Caco-2 (cell line): ENCODE results near the gene PCDH15. TPM values are rescaled to one million over a fixed set of nuclear protein-coding genes. Genes with fewer than 3 reads are reported as not detected.

Source experiments
- BruUV-seq: library from RNA; stranded (reverse); fragments of 400-500 nt; replicated peaks from 2 replicates; lab custom pipeline; 2021; lab: Mats Ljungman, UMichigan
- CTCF ChIA-PET: fragments of 300-600 bp; sonication (Branson Sonifier 250); formaldehyde crosslinking; loops from one replicate; lab custom pipeline; 2022; ENCODE audit warnings: antibody characterized with exemption; lab: Charles Lee
- POLR2A ChIA-PET: fragments of 300-600 bp; sonication (Branson Sonifier 250); formaldehyde crosslinking; loops from one replicate; lab custom pipeline; 2022; ENCODE audit warnings: antibody characterized with exemption; lab: Charles Lee
- DNase-seq, 2 experiments: peaks; one replicate each; pipeline versions ENCODE4 v3.0.0 to v3.0.0-alpha.2; 2020 to 2022
- H3K27me3 ChIP-seq: replicated peaks from 2 replicates; pipeline ENCODE4 v1.6.0; 2011; ENCODE audit warnings: low read length; ENCODE audit not compliant: control insufficient read depth, insufficient read depth
- H3K36me3 ChIP-seq: 2 replicates; pipeline ENCODE4 v1.5.1; 2011; ENCODE audit warnings: low read length; ENCODE audit not compliant: control insufficient read depth, insufficient read depth
- H3K4me1 ChIP-seq: fragments of 250-450 bp; sonication (Bioruptor Pico); 2 replicates; pipeline ENCODE4 v1.5.1; 2020; ENCODE audit warnings: mild to moderate bottlenecking
- H3K4me3 ChIP-seq: 2 replicates; pipeline ENCODE4 v1.5.1; 2011; ENCODE audit warnings: low read depth, mild to moderate bottlenecking, control low read depth, low read length
- H3K9me3 ChIP-seq: fragments of 250-450 bp; sonication (Bioruptor Pico); 2 replicates; pipeline ENCODE4 v1.5.1; 2020; ENCODE audit warnings: mild to moderate bottlenecking, moderate library complexity
- H3K27ac Mint-ChIP-seq: one replicate; pipeline ENCODE4 v1.8.0; 2022; ENCODE audit warnings: mixed read lengths; ENCODE audit not compliant: unreplicated experiment
- H3K27me3 Mint-ChIP-seq: one replicate; pipeline ENCODE4 v1.8.0; 2022; ENCODE audit warnings: mixed read lengths; ENCODE audit not compliant: insufficient read depth, unreplicated experiment
- H3K36me3 Mint-ChIP-seq: one replicate; pipeline ENCODE4 v1.8.0; 2022; ENCODE audit warnings: mild to moderate bottlenecking, mixed read lengths; ENCODE audit not compliant: insufficient read depth, unreplicated experiment
- H3K4me1 Mint-ChIP-seq: one replicate; pipeline ENCODE4 v1.8.0; 2022; ENCODE audit warnings: low read depth, mixed read lengths; ENCODE audit not compliant: unreplicated experiment
- H3K4me3 Mint-ChIP-seq: one replicate; pipeline ENCODE4 v1.8.0; 2022; ENCODE audit warnings: mild to moderate bottlenecking, moderate library complexity, mixed read lengths; ENCODE audit not compliant: unreplicated experiment
- H3K9me3 Mint-ChIP-seq: one replicate; pipeline ENCODE4 v1.8.0; 2022; ENCODE audit warnings: mixed read lengths; ENCODE audit not compliant: unreplicated experiment
- intact Hi-C: fragments of 100-400 bp; cut with micrococcal nuclease; formaldehyde crosslinking; loops from one replicate; pipeline ENCODE4 v1.10.0; 2022; ENCODE audit not compliant: unreplicated experiment
- total RNA-seq: library from RNA; stranded (reverse); gene quantifications from 2 replicates; pipeline ENCODE4 v1.2.3, GENCODE V29; 2022
- TF ChIP-seq, protein P1 (sequence below), 2 experiments: fragments of 200-600 bp in 1 of 2; IDR thresholded peaks; 1 replicate in 1 of 2; 2 replicates in 1 of 2; pipeline versions ENCODE4 v1.5.1 to v1.8.0; 2011 to 2022; ENCODE audit warnings: antibody characterized with exemption in 1 of 2, control low read depth in 1 of 2, inconsistent platforms in 1 of 2, low read depth in 1 of 2, low read length in 1 of 2, mild to moderate bottlenecking in 1 of 2, moderate library complexity in 1 of 2; ENCODE audit not compliant: insufficient read depth in 1 of 2, severe bottlenecking in 1 of 2, unreplicated experiment in 1 of 2

PCDH15 gene
- total RNA-seq, 1 experiment from 2014 or later: 0.02 TPM

DNA sequence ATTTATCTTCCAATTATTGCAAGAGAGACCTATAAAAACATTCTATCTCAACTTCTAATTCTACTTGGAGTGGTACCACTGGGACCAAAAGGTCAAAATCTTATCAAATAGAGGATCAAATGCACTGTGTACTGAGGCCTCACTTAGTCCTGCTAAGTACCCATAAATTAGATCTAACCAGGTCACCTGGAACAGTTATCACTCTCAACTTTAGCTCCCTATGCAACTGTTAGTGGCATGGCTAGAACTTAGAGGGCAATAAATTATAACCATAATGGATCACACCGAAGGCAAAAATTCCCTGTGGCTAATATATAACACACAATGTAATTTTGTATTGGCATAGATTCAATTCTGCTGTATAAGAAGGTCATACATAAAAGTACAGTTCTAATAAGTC lies 428.9 kb downstream of the PCDH15 start:
- ChIA-PET POLR2A (no interaction called here), CTCF (no interaction called here)
- H3K4me1 ChIP-seq: no peaks in the 10 kb centered on the region
- no peaks in the 10 kb centered on the region for H3K27me3 ChIP-seq
- no peak for DNase-seq
- TF ChIP-seq, protein P1, sequence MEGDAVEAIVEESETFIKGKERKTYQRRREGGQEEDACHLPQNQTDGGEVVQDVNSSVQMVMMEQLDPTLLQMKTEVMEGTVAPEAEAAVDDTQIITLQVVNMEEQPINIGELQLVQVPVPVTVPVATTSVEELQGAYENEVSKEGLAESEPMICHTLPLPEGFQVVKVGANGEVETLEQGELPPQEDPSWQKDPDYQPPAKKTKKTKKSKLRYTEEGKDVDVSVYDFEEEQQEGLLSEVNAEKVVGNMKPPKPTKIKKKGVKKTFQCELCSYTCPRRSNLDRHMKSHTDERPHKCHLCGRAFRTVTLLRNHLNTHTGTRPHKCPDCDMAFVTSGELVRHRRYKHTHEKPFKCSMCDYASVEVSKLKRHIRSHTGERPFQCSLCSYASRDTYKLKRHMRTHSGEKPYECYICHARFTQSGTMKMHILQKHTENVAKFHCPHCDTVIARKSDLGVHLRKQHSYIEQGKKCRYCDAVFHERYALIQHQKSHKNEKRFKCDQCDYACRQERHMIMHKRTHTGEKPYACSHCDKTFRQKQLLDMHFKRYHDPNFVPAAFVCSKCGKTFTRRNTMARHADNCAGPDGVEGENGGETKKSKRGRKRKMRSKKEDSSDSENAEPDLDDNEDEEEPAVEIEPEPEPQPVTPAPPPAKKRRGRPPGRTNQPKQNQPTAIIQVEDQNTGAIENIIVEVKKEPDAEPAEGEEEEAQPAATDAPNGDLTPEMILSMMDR (IDR thresholded peaks at IDR 0.05; ENCODE audit: insufficient read depth in 1 of 2, low read depth in 1 of 2, low read length in 1 of 2, severe bottlenecking in 1 of 2, unreplicated experiment in 1 of 2): no peak
- H3K36me3 ChIP-seq: no peaks in the 10 kb centered on the region
- Mint-ChIP-seq H3K27ac (no peak overlapping the region), H3K36me3 (no peaks in the 10 kb centered on the region), H3K27me3 (peaks cover 2% of the 10 kb centered on the region), H3K4me3 (no peak overlapping the region), H3K9me3 (no peaks in the 10 kb centered on the region), H3K4me1 (no peaks in the 10 kb centered on the region)
- no peaks in the 10 kb centered on the region for H3K9me3 ChIP-seq
- intact Hi-C loops: no loop called here
- no peak overlapping the region for H3K4me3 ChIP-seq
- no TSS peak for BruUV-seq

DNA sequence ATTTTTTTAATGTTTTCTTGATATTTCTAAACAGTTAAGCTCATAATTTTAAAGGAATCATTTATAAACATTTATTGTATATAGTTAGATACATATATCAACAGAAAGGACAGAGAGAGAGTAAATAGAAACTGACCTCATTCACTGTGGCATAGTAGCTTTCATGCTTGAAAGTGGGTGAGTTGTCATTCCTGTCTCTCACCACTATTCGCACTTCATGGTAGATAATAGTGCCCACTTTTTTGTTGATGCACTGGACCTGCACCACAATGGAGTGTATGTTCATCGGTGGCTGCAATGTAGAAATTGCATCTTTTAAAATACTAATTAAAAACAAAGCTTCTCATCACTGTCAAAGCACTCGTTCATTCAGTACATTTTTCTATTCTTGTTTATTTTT lies 432.0 kb downstream of the PCDH15 start:
- Histone ChIP-seq H3K4me3 (no peak overlapping the region), H3K9me3 (no peaks in the 10 kb centered on the region), H3K36me3 (no peaks in the 10 kb centered on the region), H3K4me1 (no peaks in the 10 kb centered on the region), H3K27me3 (no peaks in the 10 kb centered on the region)
- CTCF ChIA-PET: no interaction called here
- Mint-ChIP-seq H3K4me3 (no peak overlapping the region), H3K4me1 (no peaks in the 10 kb centered on the region), H3K27me3 (peaks cover 2% of the 10 kb centered on the region), H3K36me3 (no peaks in the 10 kb centered on the region), H3K27ac (no peak overlapping the region), H3K9me3 (no peaks in the 10 kb centered on the region)
- DNase-seq: no peak
- POLR2A ChIA-PET: no interaction called here
- no TSS peak for BruUV-seq
- intact Hi-C loops: no loop called here
- TF ChIP-seq, protein P1 (IDR thresholded peaks at IDR 0.05; ENCODE audit: insufficient read depth in 1 of 2, low read depth in 1 of 2, low read length in 1 of 2, severe bottlenecking in 1 of 2, unreplicated experiment in 1 of 2): peak in 1 of 2 experiments; percentile 18

DNA sequence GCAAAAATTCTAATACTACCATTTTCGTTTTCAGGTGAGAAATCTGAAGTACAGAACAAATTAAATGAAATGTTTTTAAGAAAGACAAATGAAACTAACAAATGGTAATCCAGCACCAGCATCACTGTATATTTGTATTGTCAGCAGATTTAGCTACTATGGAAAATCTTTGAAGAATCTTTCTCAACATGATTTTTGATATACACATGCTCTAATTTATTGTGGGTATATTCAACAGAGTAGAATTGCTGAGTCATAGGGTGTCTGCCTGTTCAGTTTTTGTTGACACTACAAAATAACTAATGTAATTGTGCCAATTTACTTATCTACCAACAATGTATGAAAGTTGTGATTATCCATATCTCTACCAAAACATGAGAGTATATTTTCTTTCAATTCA lies 437.6 kb downstream of the PCDH15 start:
- no peak for DNase-seq
- peaks cover 8% of the 10 kb centered on the region for H3K9me3 Mint-ChIP-seq
- H3K4me1 Mint-ChIP-seq: no peaks in the 10 kb centered on the region
- no TSS peak for BruUV-seq
- CTCF ChIA-PET: no interaction called here
- no peak overlapping the region for H3K27ac Mint-ChIP-seq
- TF ChIP-seq, protein P1 (IDR thresholded peaks at IDR 0.05; ENCODE audit: insufficient read depth in 1 of 2, low read depth in 1 of 2, low read length in 1 of 2, severe bottlenecking in 1 of 2, unreplicated experiment in 1 of 2): no peak
- H3K27me3 Mint-ChIP-seq: no peaks in the 10 kb centered on the region
- no peaks in the 10 kb centered on the region for H3K36me3 ChIP-seq
- no peak overlapping the region for H3K4me3 ChIP-seq
- no peaks in the 10 kb centered on the region for H3K4me1 ChIP-seq
- intact Hi-C loops: no loop called here
- no peak overlapping the region for H3K4me3 Mint-ChIP-seq
- H3K9me3 ChIP-seq: no peaks in the 10 kb centered on the region
- H3K27me3 ChIP-seq: no peaks in the 10 kb centered on the region
- H3K36me3 Mint-ChIP-seq: no peaks in the 10 kb centered on the region
- POLR2A ChIA-PET: no interaction called here
